Glutamatergic neuron (in vitro differentiated cells): ENCODE results near the gene TOPAZ1. TPM values are rescaled to one million over a fixed set of nuclear protein-coding genes. Genes with fewer than 3 reads are reported as not detected.

ENCODE experiments used
- DNase-seq: peaks from one replicate; pipeline ENCODE4 v3.0.0; 2022
- H3K27ac Mint-ChIP-seq: one replicate; pipeline ENCODE4 v1.8.0; 2020; ENCODE audit warnings: mild to moderate bottlenecking, mixed read lengths, inconsistent platforms; ENCODE audit not compliant: unreplicated experiment
- H3K27me3 Mint-ChIP-seq: one replicate; pipeline ENCODE4 v1.8.0; 2020; ENCODE audit warnings: mild to moderate bottlenecking, moderate library complexity, mixed read lengths, inconsistent platforms; ENCODE audit not compliant: unreplicated experiment
- H3K36me3 Mint-ChIP-seq: one replicate; pipeline ENCODE4 v1.8.0; 2020; ENCODE audit warnings: mild to moderate bottlenecking, mixed read lengths, inconsistent platforms; ENCODE audit not compliant: unreplicated experiment
- H3K4me1 Mint-ChIP-seq: one replicate; pipeline ENCODE4 v1.8.0; 2020; ENCODE audit warnings: mild to moderate bottlenecking, low read depth, mixed read lengths, inconsistent platforms; ENCODE audit not compliant: unreplicated experiment
- H3K4me3 Mint-ChIP-seq: one replicate; pipeline ENCODE4 v1.8.0; 2020; ENCODE audit warnings: mild to moderate bottlenecking, mixed read lengths, inconsistent platforms; ENCODE audit not compliant: unreplicated experiment
- H3K9me3 Mint-ChIP-seq: one replicate; pipeline ENCODE4 v1.8.0; 2020; ENCODE audit warnings: mild to moderate bottlenecking, moderate library complexity, mixed read lengths, inconsistent platforms; ENCODE audit not compliant: unreplicated experiment
- total RNA-seq: library from RNA; stranded (reverse); fragmentation: NEBNext Ultra II Directional; extraction: Animal tissue kit (Norgen Biotek cat#: 25700); gene quantifications from one replicate; pipeline ENCODE4 v1.2.1, GENCODE V29; 2021; ENCODE audit not compliant: unreplicated experiment
- TF ChIP-seq, protein P1 (sequence below): fragments of 200-600 bp; sonication (generic); IDR thresholded peaks from one replicate; pipeline ENCODE4 v1.5.0; 2021; ENCODE audit not compliant: partially characterized antibody, unreplicated experiment

Gene TOPAZ1
- total RNA-seq, 1 donor from 2014 or later, result not detected

DNA sequence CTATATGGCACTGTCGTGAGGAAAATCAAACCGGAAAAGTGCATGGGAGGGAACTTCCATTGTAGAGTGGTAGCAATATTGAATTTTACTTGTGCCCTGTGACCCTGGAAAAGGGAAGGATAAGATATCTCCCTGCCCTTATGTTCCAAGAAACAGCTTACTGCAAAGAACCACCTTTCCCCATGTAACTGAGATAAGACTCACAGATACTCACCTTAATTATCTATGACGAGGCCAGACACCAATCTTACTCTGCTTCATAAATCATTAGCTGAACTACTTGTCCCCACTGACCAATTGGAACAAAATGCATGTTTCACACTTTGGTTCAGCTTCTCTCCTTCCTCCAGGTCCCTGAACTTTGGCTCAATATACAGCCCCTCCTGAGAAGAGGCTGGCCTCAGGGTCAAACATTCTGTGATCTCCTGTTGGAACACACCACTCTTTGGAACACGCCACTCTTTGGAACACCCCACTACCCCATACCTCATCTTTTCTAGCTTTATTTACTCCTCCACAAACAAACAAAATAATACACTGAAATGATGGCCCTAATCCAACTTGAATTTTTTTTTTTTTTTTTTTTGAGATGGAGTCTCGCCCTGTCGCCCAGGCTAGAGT is 6.9 kb upstream of the TOPAZ1 start:
- no peaks in the 10 kb centered on the region for H3K27me3 Mint-ChIP-seq
- no peaks in the 10 kb centered on the region for H3K36me3 Mint-ChIP-seq
- DNase-seq, result no peak
- H3K4me3 Mint-ChIP-seq, result no peak overlapping the region
- no peaks in the 10 kb centered on the region for H3K4me1 Mint-ChIP-seq
- TF ChIP-seq, protein P1, sequence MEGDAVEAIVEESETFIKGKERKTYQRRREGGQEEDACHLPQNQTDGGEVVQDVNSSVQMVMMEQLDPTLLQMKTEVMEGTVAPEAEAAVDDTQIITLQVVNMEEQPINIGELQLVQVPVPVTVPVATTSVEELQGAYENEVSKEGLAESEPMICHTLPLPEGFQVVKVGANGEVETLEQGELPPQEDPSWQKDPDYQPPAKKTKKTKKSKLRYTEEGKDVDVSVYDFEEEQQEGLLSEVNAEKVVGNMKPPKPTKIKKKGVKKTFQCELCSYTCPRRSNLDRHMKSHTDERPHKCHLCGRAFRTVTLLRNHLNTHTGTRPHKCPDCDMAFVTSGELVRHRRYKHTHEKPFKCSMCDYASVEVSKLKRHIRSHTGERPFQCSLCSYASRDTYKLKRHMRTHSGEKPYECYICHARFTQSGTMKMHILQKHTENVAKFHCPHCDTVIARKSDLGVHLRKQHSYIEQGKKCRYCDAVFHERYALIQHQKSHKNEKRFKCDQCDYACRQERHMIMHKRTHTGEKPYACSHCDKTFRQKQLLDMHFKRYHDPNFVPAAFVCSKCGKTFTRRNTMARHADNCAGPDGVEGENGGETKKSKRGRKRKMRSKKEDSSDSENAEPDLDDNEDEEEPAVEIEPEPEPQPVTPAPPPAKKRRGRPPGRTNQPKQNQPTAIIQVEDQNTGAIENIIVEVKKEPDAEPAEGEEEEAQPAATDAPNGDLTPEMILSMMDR, result no peak
- no peak overlapping the region for H3K27ac Mint-ChIP-seq
- no peaks in the 10 kb centered on the region for H3K9me3 Mint-ChIP-seq

DNA sequence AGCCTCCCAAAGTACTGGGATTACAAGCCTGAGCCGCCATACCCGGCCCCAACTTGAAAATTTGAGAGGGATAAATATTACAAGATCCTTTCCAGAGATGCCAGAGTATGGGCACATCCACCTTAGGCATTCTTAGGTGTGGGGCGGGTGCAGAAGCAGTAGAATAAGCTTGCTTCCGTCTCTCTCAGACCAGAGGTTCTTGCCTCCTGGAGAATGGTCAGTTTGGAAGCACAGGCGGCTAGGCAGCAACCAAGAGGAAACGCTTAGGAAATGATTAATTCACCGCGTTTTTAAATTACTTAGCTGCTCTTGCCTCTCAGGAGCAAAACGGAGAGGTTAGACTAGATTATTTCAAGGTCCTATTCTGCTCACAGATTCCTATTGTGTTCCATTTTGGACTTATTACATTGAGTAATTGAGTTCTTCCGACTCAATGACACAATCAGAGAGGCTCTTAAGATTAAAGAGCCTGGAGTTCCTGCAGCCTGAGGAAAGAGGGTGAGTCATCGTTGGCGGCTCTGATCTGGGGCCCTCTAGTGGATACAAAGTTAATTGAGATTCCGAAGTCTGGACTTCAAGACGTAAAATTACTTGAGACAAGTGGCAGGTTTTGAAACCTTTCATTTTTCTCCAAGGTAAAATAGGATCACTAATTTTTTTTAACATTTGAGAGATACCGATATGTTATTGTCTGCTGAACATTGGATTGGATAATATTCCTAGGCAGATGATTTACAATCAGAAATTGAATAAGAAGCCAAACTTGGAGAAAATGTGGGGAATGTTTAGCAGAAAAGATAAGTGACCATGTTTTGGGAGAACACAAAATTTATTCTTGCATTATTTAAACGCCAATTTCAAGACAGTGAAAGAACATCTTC is 5.8 kb upstream of the TOPAZ1 start:
- no peaks in the 10 kb centered on the region for H3K27me3 Mint-ChIP-seq
- DNase-seq, result peak; percentile 32
- no peaks in the 10 kb centered on the region for H3K9me3 Mint-ChIP-seq
- H3K27ac Mint-ChIP-seq, result no peak overlapping the region
- H3K36me3 Mint-ChIP-seq, result no peaks in the 10 kb centered on the region
- H3K4me1 Mint-ChIP-seq, result no peaks in the 10 kb centered on the region
- no peak overlapping the region for H3K4me3 Mint-ChIP-seq
- TF ChIP-seq, protein P1, result peak; percentile 81

GRCh38 chr3:44236485-44236908 is 5.2 kb upstream of the TOPAZ1 start:
- TF ChIP-seq, protein P1, result no peak
- Mint-ChIP-seq H3K9me3 (peaks cover 3% of the 10 kb centered on the region), H3K4me1 (no peaks in the 10 kb centered on the region), H3K4me3 (no peak overlapping the region), H3K36me3 (no peaks in the 10 kb centered on the region), H3K27me3 (no peaks in the 10 kb centered on the region), H3K27ac (no peak overlapping the region)
- no peak for DNase-seq

DNA sequence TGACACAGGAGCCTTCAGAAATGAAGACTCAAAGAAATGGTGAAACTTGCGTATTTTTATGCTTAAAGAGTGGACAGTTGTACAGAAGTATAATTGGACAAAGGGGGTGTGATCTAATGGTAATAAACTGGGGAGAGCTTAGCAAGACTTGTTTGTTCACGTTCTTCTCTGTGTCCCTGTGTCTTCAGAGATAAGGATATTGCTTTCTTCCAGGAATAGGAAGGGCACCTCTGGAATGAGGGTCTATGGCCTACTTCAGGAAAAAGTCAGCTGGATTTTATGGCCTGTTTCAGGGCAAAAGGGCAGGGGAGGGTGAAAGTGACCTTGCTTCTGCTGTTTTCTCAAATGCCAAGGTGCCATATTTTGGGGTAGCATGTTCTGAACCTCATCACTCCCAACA is 4.5 kb upstream of the TOPAZ1 start:
- Mint-ChIP-seq H3K27me3 (no peaks in the 10 kb centered on the region), H3K9me3 (peaks cover 3% of the 10 kb centered on the region), H3K36me3 (no peaks in the 10 kb centered on the region), H3K4me3 (no peak overlapping the region), H3K27ac (no peak overlapping the region), H3K4me1 (no peaks in the 10 kb centered on the region)
- DNase-seq, result no peak
- TF ChIP-seq, protein P1, result no peak

DNA sequence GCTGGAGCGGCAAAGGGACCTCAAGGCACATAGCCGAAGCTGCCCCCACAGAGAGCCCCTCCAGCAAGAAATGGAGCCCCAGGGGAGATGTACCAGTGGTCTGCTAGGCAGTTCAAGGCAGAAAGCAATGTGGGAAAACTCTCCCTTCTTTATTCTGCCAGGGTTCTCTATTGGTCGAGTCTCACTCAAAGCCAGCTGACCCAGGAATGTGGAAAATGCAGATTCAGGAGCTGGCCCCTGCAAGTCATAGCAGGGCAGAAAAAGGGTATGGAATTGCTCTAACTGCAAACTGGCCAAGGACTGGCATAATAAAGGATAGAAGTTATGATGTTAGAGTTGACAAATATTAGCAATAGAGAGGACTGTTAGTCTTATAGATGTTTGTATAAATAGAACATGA is 4.0 kb upstream of the TOPAZ1 start:
- no peak overlapping the region for H3K27ac Mint-ChIP-seq
- no peaks in the 10 kb centered on the region for H3K36me3 Mint-ChIP-seq
- no peaks in the 10 kb centered on the region for H3K27me3 Mint-ChIP-seq
- H3K4me3 Mint-ChIP-seq, result no peak overlapping the region
- DNase-seq, result no peak
- TF ChIP-seq, protein P1, result no peak
- no peaks in the 10 kb centered on the region for H3K4me1 Mint-ChIP-seq
- H3K9me3 Mint-ChIP-seq, result peaks cover 3% of the 10 kb centered on the region
